ENCODE measurements around the gene NOXO1.

Gene NOXO1

DNA sequence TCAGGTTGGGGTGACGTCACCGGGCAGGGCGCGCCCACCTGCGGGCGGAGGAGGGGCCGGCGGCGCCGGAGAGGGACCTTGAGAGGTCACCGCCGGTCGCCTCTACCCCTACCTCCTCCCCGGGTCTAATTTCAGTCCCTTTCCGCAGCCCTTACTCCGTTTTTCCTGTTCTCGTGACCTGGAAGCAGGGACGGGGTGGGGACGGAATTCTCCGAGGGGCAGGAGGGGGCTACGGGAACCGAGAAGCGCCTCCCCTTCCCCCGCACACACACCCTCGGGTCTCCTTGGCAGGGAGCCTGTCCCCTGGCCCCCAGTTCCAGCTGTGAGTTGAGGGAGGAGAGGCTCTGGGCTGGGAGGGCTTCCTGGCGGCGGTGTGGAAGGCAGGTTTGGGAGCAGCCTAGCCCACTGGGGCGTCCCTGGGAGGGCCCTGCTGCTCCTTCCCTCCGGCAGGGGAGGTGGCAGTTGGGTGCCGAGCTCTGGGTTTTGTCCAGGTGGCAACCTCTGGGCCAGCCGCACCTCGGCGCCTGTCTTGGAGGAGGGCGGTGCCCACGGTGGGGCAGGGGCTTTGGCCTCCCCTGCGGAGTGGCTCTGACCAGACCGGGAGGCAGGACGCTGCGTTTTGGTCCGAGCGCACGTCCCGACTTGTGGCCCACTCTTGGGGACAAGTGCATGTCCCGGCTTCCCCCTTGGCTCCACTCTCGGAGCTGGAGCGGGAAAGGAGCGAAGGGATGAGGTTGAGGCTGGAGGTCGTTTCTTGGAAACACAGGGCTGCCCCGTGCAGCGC, 9.3 kb upstream of the NOXO1 start:
- Mint-ChIP-seq H3K4me3 (peak overlapping the region; percentile 77), H3K27me3 (ENCODE audit: low read depth, poor library complexity) (peaks cover 62% of the 10 kb centered on the region), H3K36me3 (ENCODE audit: low read depth) (peaks cover 19% of the 10 kb centered on the region), H3K9me3 (no peaks in the 10 kb centered on the region), H3K4me1 (peaks cover 16% of the 10 kb centered on the region), H3K27ac (no peak overlapping the region)
- no peak for TF ChIP-seq CTCF (IDR thresholded peaks at IDR 0.05)
- DNase-seq, result peak; percentile 76

- Mint-ChIP-seq H3K36me3 (ENCODE audit: low read depth) (peaks cover 14% of the 10 kb centered on the region), H3K4me3 (no peak overlapping the region), H3K27me3 (ENCODE audit: low read depth, poor library complexity) (peaks cover 62% of the 10 kb centered on the region), H3K4me1 (peaks cover 20% of the 10 kb centered on the region), H3K27ac (no peak overlapping the region), H3K9me3 (no peaks in the 10 kb centered on the region)
- no peak for DNase-seq
- TF ChIP-seq CTCF (IDR thresholded peaks at IDR 0.05), result no peak
Measured at GRCh38 chr16:1990101-1990350, 8.8 kb upstream of the NOXO1 start.

DNA sequence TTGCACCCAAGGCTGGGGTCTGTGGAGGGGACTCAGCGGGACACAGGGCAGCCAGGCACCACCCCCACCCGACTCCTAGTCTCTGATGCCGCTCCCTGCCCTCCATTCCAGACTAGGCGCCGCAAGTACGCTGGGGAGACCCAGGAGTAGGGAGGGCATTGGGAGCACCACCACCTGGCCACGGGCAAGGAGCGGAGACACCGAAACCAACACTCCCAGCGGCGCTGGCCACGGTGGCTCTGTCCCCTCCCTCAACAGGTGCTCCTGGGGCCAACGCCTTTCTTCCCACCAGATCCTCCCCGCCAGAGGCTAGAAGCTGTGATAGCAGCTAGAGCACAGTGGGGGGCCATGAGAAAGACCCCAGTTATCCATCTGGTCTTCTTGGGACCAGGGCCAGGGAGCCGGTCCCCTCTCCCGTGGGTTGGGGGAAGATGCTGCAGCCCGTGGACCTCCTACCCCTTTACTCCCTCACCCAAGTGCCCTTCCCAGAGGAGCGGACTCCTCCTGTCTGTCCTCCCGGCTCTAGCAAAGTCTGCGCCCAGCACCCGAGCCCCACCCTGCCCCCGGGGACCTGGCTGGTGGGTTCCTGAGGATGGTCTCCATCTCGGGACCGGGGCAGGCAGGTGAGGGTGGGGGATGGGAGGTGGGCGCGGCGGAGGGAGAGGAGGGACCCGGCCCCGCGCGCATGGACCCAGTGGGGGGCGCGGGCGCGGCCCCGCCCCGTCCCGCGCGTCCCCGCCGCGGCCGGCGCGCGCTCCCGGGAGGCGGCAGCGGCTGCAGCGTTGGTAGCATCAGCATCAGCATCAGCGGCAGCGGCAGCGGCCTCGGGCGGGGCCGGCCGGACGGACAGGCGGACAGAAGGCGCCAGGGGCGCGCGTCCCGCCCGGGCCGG, 8.2 kb upstream of the NOXO1 start, which contains the start of gene SYNGR3:
TSS of gene SYNGR3 (plus strand) at position 762 of the 892 bp plus-strand sequence. CDS start 133 bp downstream, outside the sequence.
- Mint-ChIP-seq H3K27me3 (ENCODE audit: low read depth, poor library complexity) (peaks cover 62% of the 10 kb centered on the region), H3K4me1 (peaks cover 25% of the 10 kb centered on the region), H3K36me3 (ENCODE audit: low read depth) (peaks cover 14% of the 10 kb centered on the region), H3K4me3 (peak within 1 kb of the TSS; percentile 77), H3K9me3 (no peaks in the 10 kb centered on the region), H3K27ac (no peak within 1 kb of the TSS)
- peak; percentile 48 for DNase-seq
- no peak for TF ChIP-seq CTCF (IDR thresholded peaks at IDR 0.05)

DNA sequence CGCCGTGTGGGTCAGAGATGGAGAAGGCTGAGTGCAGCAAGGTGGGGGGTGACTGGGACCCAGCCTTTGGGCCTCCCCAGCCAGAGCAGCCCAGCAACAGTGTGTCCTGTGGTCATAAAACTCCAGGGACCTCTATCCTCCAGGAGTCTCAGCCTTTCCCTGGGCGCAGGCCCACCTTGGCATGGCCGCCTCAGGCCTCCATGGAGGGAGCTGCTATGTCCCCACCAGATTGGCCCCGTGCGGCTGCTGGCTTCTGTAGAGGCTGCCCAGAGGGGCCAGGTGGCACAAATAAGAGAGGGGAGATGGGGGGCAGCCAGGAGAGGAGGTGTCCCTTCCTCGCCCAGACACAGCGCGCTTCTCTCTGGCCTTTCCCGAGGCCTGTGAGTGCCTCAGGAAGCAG, 5.9 kb upstream of the NOXO1 start:
- DNase-seq, result no peak
- no peak for TF ChIP-seq CTCF (IDR thresholded peaks at IDR 0.05)
- Mint-ChIP-seq H3K27ac (no peak overlapping the region), H3K36me3 (ENCODE audit: low read depth) (peaks cover 14% of the 10 kb centered on the region), H3K9me3 (no peaks in the 10 kb centered on the region), H3K4me1 (peaks cover 30% of the 10 kb centered on the region), H3K27me3 (ENCODE audit: low read depth, poor library complexity) (peaks cover 63% of the 10 kb centered on the region), H3K4me3 (no peak overlapping the region)

- peaks cover 26% of the 10 kb centered on the region for H3K4me1 Mint-ChIP-seq
- no peak for TF ChIP-seq CTCF (IDR thresholded peaks at IDR 0.05)
- DNase-seq, result no peak
- H3K4me3 Mint-ChIP-seq, result peak overlapping the region; percentile 89
- H3K36me3 Mint-ChIP-seq (ENCODE audit: low read depth), result peaks cover 14% of the 10 kb centered on the region
- H3K9me3 Mint-ChIP-seq, result no peaks in the 10 kb centered on the region
- H3K27ac Mint-ChIP-seq, result no peak overlapping the region
- peaks cover 63% of the 10 kb centered on the region for H3K27me3 Mint-ChIP-seq (ENCODE audit: low read depth, poor library complexity)
Measured at GRCh38 chr16:1985466-1986150, 4.3 kb upstream of the NOXO1 start.

Data from nephron progenitor cell (in vitro differentiated cells).